ENCODE measurements around the gene PFDN2. TPM values are rescaled to one million over a fixed set of nuclear protein-coding genes. Genes with fewer than 3 reads are reported as not detected.

Gene PFDN2
- total and polyA plus RNA-seq, 10 of the 15 experiments (the other 5 are each of a cell fraction or from before 2014, with no cell fraction given) = 30.0 to 141 (median 80.5) TPM

DNA sequence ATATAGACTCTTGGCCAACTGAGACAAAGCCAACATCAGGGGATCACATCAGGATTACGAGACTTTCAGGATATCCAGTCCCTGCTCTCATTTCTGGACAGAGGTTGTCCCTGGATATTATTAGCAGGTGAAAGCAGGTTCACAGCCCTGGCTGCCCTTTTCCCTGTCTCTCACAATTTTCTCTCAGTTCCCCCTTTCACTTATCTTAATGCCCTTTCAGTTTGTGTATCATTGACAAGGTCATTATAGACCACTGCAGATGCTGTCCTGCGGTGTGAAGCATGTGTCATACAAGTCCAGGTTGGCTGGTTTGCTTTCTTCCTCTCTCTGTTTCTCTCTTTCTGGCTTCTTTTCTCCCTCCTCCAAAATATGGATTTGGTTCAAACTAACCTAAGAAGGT is 21.8 kb downstream of the PFDN2 start:
- H3K4me1 ChIP-seq (ENCODE audit: control insufficient read depth, insufficient read depth, low read length) = peaks cover 39% of the 10 kb centered on the region
- CTCF ChIA-PET = interaction anchor here (0.6 to 7.6 kb wide), 17 partner anchors 10 to 314 kb away, joined by 3 to 181 read pairs (median 6); partner anchors contain the start of genes ARHGAP30, DEDD, F11R and ITLN2
- DNase-seq (ENCODE audit: low read depth, low spot score) (peak; percentile 66), ATAC-seq (peak; percentile 72), FAIRE-seq (peak; percentile 35)
- peak overlapping the region; percentile 36; the same call in 1 of the 2 replicates for H3K9ac ChIP-seq (ENCODE audit: control insufficient read depth, insufficient read depth, low read length)
- in situ Hi-C loops (cut with MboI) = no loop called here
- H3K79me2 ChIP-seq (ENCODE audit: control insufficient read depth, insufficient read depth, low read length) = no peaks in the 10 kb centered on the region
- intact Hi-C loops (cut with micrococcal nuclease; ENCODE audit: unreplicated experiment) = loop anchor here (1.0 kb wide), 2 partner anchors 26 to 55 kb away; no protein-coding TSS in a partner anchor
- WGBS (ENCODE audit: insufficient coverage, insufficient replicate concordance, low lambda C conversion rate, missing lambda C conversion rate) = 0% methylated on average over 2 of the region's 2 CpGs
- peak overlapping the region; percentile 61 for H3K4me2 ChIP-seq (ENCODE audit: control insufficient read depth, insufficient read depth)
- peak overlapping the region; percentile 21; the same call in 1 of the 2 replicates for H3K4me3 ChIP-seq
- SMC1A ChIA-PET (ENCODE audit: uncharacterized antibody, unreplicated experiment) = interaction anchor here (0.7 to 7.0 kb wide), 23 partner anchors 9 to 320 kb away, joined by 3 to 110 read pairs (median 5); partner anchors contain the start of genes ARHGAP30, DEDD, F11R and ITLN2
- peaks cover 0 to 8% of the 10 kb centered on the region in 2 experiments; a peak in 3 of 4 replicates for H3K36me3 ChIP-seq (ENCODE audit: control insufficient read depth in 2 of 2, insufficient read depth in 2 of 2, low read length in 1 of 2)
- RAD21 ChIA-PET (ENCODE audit: unreplicated experiment) = interaction anchor here (1.1 to 6.7 kb wide), 10 partner anchors 25 to 320 kb away, joined by 3 to 90 read pairs (median 7); partner anchors contain the start of genes ARHGAP30, F11R, TSTD1 and USF1
- peak overlapping the region; percentile 65 for H3K27ac ChIP-seq (ENCODE audit: control insufficient read depth, insufficient read depth)
- H4K20me1 ChIP-seq (ENCODE audit: control insufficient read depth, insufficient read depth) = no peaks in the 10 kb centered on the region
- no peaks in the 10 kb centered on the region for H3K27me3 ChIP-seq (replicated peaks in 1 of 2; ENCODE audit: control insufficient read depth in 2 of 2, insufficient read depth in 2 of 2, low read length in 1 of 2)
- POLR2A ChIA-PET = interaction anchor here (0.5 to 5.6 kb wide), 8 partner anchors 9 to 110 kb away, joined by 3 to 66 read pairs (median 5); partner anchors contain the start of genes ARHGAP30, NIT1, PFDN2 and TSTD1
- BruUV-seq (replicated peaks) = no TSS peak
- no peaks in the 10 kb centered on the region for H3K9me3 ChIP-seq (replicated peaks; ENCODE audit: control insufficient read depth, insufficient read depth, low read length)
- no peak overlapping the region for H2AFZ ChIP-seq (ENCODE audit: control insufficient read depth, low read depth, low read length)
- TF ChIP-seq USF2 (IDR thresholded peaks at IDR 0.05; ENCODE audit: borderline replicate concordance, low read depth, low read length) (no peak), JUND (IDR thresholded peaks at IDR 0.05; ENCODE audit: low read depth, low read length) (0 out of 2 replicates have a peak, but pooled peaks have one; percentile 7), SPI1 (IDR thresholded peaks at IDR 0.05; ENCODE audit: borderline replicate concordance, insufficient read depth, low read depth, low read length) (peak; percentile 93), ZNF622 (IDR thresholded peaks at IDR 0.05) (no peak), RELA (IDR thresholded peaks at IDR 0.05; ENCODE audit: borderline replicate concordance, partially characterized antibody) (no peak), HDAC2 (IDR thresholded peaks at IDR 0.05) (no peak), KLF5 (IDR thresholded peaks at IDR 0.05; ENCODE audit: partially characterized antibody) (no peak), PAX5 (IDR thresholded peaks at IDR 0.05; ENCODE audit: borderline replicate concordance, low read depth, low read length) (no peak; the same call in 1 of the 2 replicates), KAT2A (conservative IDR thresholded peaks at IDR 0.05; ENCODE audit: control insufficient read depth, low read depth, low read length) (no peak), PML (IDR thresholded peaks at IDR 0.05; ENCODE audit: low read length) (no peak), GATAD2B (conservative IDR thresholded peaks at IDR 0.05; ENCODE audit: low read depth) (0 out of 2 replicates have a peak, but pooled peaks have one; percentile 44), RAD21 (IDR thresholded peaks at IDR 0.05; ENCODE audit: insufficient read depth, low read depth, low read length) (0 out of 2 replicates have a peak, but pooled peaks have one; percentile 4), LARP7 (IDR thresholded peaks at IDR 0.05) (no peak), TCF7 (IDR thresholded peaks at IDR 0.05; ENCODE audit: borderline replicate concordance) (no peak), CHD2 (IDR thresholded peaks at IDR 0.05; ENCODE audit: borderline replicate concordance, low read depth, low read length) (no peak), ASH2L (IDR thresholded peaks at IDR 0.05; ENCODE audit: borderline replicate concordance, low read depth) (no peak), BRCA1 (IDR thresholded peaks at IDR 0.05; ENCODE audit: low read depth, low read length) (no peak), NR2C2 (IDR thresholded peaks at IDR 0.05; ENCODE audit: borderline replicate concordance, control insufficient read depth, insufficient read length, low read depth) (no peak)
- TF ChIP-seq, protein P1, sequence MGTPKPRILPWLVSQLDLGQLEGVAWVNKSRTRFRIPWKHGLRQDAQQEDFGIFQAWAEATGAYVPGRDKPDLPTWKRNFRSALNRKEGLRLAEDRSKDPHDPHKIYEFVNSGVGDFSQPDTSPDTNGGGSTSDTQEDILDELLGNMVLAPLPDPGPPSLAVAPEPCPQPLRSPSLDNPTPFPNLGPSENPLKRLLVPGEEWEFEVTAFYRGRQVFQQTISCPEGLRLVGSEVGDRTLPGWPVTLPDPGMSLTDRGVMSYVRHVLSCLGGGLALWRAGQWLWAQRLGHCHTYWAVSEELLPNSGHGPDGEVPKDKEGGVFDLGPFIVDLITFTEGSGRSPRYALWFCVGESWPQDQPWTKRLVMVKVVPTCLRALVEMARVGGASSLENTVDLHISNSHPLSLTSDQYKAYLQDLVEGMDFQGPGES (IDR thresholded peaks at IDR 0.05) = no peak
- TF ChIP-seq, protein P2, sequence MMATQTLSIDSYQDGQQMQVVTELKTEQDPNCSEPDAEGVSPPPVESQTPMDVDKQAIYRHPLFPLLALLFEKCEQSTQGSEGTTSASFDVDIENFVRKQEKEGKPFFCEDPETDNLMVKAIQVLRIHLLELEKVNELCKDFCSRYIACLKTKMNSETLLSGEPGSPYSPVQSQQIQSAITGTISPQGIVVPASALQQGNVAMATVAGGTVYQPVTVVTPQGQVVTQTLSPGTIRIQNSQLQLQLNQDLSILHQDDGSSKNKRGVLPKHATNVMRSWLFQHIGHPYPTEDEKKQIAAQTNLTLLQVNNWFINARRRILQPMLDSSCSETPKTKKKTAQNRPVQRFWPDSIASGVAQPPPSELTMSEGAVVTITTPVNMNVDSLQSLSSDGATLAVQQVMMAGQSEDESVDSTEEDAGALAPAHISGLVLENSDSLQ (IDR thresholded peaks at IDR 0.05) = peak; percentile 75
